ENCODE measurements around the gene PET100.

DNA sequence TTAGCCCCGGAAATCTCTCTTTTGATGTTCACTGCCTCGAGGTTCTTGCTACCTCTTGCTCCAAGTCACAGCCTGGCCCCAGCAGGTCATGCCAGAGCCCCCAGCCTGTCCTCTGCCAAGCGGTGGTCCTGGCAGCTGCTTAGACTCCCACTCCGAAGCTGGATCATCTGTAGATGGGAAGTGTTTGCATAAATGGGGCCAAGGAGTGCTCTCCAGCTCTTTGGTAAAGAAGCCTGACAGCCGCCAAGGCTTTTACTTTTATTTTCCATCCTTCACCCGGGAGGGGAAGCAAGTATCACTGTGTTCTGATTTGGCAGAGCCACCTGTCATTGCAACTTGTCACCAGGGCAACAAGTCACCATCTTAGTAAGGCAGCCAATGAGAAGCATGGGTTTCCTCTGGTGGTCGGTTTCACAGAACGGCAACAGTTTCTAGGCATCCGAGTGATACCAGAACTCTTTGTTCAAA is 28.7 kb downstream of the PET100 start:
- no peak for TF ChIP-seq CREB1 (IDR thresholded peaks at IDR 0.05; ENCODE audit: low read depth)
- TF ChIP-seq, protein P1, sequence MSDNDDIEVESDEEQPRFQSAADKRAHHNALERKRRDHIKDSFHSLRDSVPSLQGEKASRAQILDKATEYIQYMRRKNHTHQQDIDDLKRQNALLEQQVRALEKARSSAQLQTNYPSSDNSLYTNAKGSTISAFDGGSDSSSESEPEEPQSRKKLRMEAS (IDR thresholded peaks at IDR 0.05): no peak
- no peak for TF ChIP-seq CEBPB (IDR thresholded peaks at IDR 0.05)
- TF ChIP-seq REST (IDR thresholded peaks at IDR 0.05; ENCODE audit: low read depth): no peak
- no peak for TF ChIP-seq RAD21 (IDR thresholded peaks at IDR 0.05; ENCODE audit: low read depth)
